DLD1 (cell line): ENCODE data around the gene MRPL10.
"Not testable (repeated sequence)": the region's sequence is repeated elsewhere in the genome, so short reads cannot be mapped to it uniquely, and the experiment has no call there.

Experiments
- in situ Hi-C: cut with HindIII; loops from 2 replicates; pipeline ENCODE4 v1.10.0; 2017; ENCODE audit warnings: low sequenced_read_pairs

The MRPL10 gene

DNA sequence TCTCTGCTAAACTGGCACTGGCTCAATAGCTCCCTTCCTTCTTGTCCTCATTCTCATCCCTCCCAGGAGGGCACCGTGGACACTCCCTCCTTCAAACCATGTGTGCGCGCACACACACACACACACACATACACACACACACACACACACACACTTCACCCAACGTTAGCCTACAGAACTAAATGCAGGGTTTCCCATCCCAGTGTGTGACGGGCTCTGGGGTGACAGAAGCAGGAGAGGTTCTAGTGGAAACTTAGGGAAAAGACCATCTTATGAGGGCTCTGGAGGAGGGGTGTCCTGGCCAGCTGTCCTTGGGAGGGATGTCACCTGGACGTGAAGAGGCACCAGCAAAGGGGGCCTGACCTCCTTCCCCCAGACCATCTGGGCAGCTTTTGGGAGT, 29.4 kb downstream of the MRPL10 start:
- in situ Hi-C loops, result no loop called here

- in situ Hi-C loops, result no loop called here
Observed at GRCh38 chr17:47801176-47801765, 30.1 kb downstream of the MRPL10 start.

- in situ Hi-C loops, result no loop called here
Observed at GRCh38 chr17:47800686-47801085, 30.7 kb downstream of the MRPL10 start.

GRCh38 chr17:47797797-47798196, 33.5 kb downstream of the MRPL10 start:
- in situ Hi-C loops, result no loop called here

DNA sequence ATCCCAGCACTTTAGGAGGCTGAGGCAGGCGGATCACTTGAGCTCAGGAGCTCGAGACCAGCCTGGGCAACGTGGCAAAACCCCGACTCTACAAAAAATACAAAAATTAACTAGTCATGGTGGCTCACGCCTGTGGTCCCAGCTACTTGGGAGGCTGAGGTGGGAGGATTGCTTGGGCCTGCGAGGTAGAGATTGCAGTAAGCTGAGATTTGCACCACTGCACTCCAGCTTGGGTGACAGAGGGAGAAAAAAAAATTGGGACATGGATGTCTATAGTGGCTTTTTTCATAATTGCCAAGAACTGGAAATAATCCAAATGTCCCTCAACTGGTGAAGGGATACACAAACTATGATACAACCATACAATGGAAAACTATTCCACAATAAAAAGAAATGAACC, 38.4 kb downstream of the MRPL10 start:
- in situ Hi-C loops, result no loop called here

DNA sequence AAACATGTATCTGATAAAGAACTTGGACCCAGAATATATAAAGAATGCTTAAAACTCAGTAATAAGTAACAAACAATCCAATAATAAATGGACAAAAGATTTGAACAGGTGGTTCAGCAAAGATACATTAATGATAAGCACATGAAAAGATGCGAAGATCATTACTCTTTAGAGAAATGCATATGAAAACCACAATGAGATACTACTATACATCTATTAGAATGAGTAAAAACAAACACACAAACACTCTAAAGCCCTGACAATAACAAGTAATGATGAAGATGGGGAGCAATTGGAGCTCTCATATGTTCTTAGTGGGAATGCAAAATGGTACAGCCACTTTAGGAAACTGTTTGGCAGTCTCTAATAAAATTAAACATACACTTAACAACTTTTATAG, 38.9 kb downstream of the MRPL10 start:
- in situ Hi-C loops, result no loop called here

GRCh38 chr17:47791025-47791424, 40.3 kb downstream of the MRPL10 start:
- in situ Hi-C loops, result no loop called here

DNA sequence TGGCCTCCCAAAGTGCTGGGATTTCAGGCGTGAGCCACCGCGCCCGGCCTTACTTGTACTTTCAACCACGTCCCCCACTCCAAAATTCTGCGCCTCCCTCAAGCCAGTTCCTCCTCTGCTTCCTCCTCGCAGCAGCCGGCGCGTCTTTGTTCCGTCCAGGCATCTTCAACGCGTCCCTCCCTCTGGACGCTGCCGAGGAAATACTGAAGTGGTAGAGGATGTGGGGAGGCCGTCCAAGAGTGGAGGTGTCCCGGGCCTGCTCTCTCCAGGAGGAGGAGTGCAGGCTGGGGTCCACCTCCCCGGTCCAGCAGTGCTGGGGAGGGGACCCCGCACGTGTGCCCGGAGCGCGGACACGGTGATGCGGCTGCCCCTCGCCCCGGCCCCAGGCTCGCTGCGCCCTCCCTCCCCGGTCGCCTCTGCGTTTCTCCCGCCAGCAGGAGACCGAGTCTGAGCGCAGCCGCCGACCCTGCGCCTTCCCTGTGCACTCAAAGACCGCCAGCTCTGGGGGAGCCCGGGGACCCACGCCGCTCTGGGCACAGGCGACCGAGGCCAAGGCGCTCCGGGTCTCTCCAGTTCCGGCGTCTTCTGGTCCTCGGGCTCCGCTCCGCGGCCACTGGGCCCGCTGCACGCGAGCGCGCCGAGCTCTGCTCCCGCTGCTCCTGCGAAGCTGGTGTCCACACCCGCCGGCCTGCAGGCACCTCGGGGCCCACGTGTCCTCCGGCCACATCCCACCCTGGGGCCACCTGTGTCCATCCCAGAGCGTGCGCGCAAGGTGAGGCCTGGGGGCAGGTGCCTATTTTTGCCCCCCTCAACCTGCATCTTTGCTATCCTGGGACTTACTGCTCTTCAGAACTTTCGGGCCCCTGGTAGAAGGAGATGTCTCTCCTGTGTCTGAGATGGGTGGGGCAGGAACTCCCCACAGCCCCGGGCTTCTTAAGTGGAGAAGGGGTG, 41.5 kb downstream of the MRPL10 start:
- in situ Hi-C loops, result no loop called here

DNA sequence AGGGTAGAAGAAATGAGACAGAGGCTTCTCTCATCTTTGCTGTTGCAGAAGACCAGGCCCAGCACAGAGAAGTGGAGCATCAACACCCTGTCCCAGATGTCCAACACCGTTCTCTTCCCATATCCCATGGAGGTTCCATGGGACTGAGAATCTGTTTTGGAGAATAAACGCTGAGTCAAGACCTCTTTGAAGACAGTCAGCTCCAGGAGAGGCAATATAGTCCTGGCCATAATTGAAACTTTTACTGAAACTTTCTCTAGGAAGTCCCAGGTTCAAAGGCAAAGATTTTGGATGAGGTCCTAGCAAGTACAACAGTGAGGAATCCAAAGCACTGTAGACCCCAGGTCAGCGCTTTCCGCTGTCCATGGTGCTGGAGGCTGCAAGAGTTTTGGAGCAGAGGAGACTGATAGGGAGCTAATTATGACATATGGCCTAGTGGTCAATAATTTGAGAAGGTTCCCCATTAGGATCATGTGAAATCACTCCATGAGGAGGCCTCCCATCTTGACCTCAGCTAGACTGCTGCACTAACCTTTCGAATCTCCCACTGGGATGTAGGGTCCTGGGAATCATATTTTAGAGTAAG, 45.7 kb downstream of the MRPL10 start:
- in situ Hi-C loops, result no loop called here

GRCh38 chr17:47781397-47781796, 49.9 kb downstream of the MRPL10 start:
- in situ Hi-C loops, result no loop called here

- in situ Hi-C loops, result no loop called here
Observed at GRCh38 chr17:47778184-47778635, 53.1 kb downstream of the MRPL10 start.

DNA sequence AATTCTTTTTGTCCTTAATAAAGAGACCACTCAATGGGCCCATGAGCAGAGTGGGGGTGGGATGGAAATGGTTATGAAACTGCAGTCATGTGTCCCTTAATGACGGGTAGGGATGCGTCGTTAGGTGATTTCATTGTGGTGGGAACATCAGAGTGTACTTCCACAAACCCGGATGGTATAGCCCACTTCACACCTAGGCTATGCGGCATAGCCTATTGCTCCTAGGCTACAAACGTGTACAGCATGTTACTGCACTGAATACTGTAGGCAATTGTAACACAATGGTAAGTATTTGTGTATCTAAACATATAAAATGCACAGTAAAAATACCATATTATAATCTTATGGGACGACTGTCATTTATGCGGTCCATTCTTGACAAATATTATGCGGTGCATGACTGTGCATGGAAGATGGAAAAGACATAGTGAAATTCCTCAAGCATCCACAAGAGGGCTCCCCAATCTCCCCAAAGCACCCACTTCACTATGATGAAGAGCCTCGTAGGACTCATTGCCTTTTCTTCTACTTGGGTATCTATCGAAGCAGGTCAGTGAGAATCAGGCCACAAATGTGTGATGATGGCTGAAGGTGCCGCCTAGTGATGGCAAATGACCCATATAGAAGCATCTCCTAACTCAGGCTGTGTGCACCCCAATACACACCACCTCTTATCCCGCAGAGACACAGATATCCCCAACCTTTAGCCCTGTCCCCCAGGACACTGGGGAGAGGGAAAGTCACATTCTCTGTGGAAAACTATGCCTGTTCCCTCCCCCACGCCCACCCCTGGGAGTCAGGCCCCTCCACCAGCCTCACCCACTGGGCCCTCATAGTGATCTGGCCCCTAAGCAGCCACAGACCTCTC, 54.8 kb downstream of the MRPL10 start:
- in situ Hi-C loops, result no loop called here

GRCh38 chr17:47774987-47775580, 56.3 kb downstream of the MRPL10 start:
- in situ Hi-C loops, result no loop called here

DNA sequence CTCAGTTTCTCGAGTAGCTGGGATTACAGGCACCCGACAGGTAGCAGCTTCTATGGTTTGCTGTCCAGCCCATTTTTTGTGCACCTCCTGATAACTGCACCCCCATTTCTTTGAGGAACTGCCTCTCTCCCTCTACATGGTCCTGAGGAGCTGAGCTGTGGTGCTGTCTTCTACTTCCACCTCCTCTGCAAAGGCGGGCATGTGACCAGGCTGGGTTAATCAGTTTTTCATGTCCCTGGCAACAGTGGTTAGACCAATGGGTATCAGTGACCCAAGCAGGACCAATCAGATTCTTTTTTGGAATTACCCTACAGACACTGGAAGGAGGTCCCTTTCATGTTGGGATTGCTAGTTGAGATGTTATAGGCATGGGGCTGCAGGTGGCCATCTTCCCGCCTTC, 57.0 kb downstream of the MRPL10 start:
- in situ Hi-C loops, result no loop called here

DNA sequence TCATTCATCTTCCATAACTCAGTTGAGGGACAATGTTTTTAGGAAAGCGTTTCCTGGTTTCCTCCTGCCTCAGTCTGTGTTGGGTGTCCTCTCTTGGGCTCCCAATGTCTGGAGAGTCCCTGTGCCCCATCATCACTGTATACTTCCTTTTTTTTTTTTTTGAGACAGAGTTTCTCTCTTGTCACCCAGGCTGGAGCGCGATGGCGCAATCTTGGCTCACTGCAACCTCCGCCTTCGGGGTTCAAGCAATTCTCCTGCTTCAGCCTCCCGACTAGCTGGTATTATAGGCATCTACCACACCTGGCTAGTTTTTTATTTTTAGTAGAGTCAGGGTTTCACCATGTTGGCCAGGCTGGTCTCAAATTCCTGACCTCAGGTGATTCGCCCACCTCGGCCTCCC, 57.7 kb downstream of the MRPL10 start:
- in situ Hi-C loops, result not testable (repeated sequence)
